Endothelial cell of umbilical vein (primary cell): Measurements from ENCODE around the gene PRKD1.
"Not testable (repeated sequence)": the region's sequence is repeated elsewhere in the genome, so short reads cannot be mapped to it uniquely, and the experiment has no call there.

Experiments used
- EZH2 ChIP-seq: IDR thresholded peaks from 2 replicates; pipeline ENCODE4 v1.6.1; 2012; ENCODE audit warnings: borderline replicate concordance, low read depth, mild to moderate bottlenecking, moderate library complexity, low read length, inconsistent platforms; ENCODE audit not compliant: severe bottlenecking
- FOS ChIP-seq: IDR thresholded peaks from 2 replicates; pipeline ENCODE4 v1.6.1; 2011; ENCODE audit warnings: mild to moderate bottlenecking, low read length, moderate library complexity, borderline replicate concordance; ENCODE audit not compliant: insufficient read depth
- GATA2 ChIP-seq: IDR thresholded peaks from 2 replicates; pipeline ENCODE4 v1.7.0; 2011; ENCODE audit warnings: low read depth, mild to moderate bottlenecking, moderate library complexity, mixed read lengths, low read length; ENCODE audit not compliant: insufficient read length, insufficient read depth
- JUN ChIP-seq: IDR thresholded peaks from 2 replicates; pipeline ENCODE4 v1.6.1; 2011; ENCODE audit warnings: borderline replicate concordance, low read depth; ENCODE audit not compliant: insufficient read length, insufficient read depth
- MYC ChIP-seq: IDR thresholded peaks from one replicate; pipeline ENCODE4 v1.6.1; 2011; ENCODE audit warnings: mild to moderate bottlenecking, low read depth, low read length
- POLR2A ChIP-seq: IDR thresholded peaks from 2 replicates; pipeline ENCODE4 v1.6.1; 2012; ENCODE audit warnings: low read depth, mild to moderate bottlenecking, control low read depth, low read length
- POLR2AphosphoS5 ChIP-seq: IDR thresholded peaks from 2 replicates; pipeline ENCODE4 v1.6.1; 2012; ENCODE audit warnings: low read depth, mild to moderate bottlenecking, control low read depth, low read length, moderate library complexity; ENCODE audit not compliant: insufficient read depth
- TF ChIP-seq, protein P1 (sequence below), 2 donors: IDR thresholded peaks; 1 replicate in 1 of 2; 2 replicates in 1 of 2; pipeline ENCODE4 v1.5.1; 2011; ENCODE audit warnings: low read length in 2 of 2, mild to moderate bottlenecking in 2 of 2, moderate library complexity in 2 of 2, control low read depth in 1 of 2, inconsistent platforms in 1 of 2, low read depth in 1 of 2; ENCODE audit not compliant: insufficient read depth in 1 of 2; ENCODE audit errors: extremely low read depth in 1 of 2
- TF ChIP-seq, protein P2 (sequence below): IDR thresholded peaks from 2 replicates; pipeline ENCODE4 v1.6.1; 2011; ENCODE audit not compliant: insufficient read depth, insufficient read length

DNA sequence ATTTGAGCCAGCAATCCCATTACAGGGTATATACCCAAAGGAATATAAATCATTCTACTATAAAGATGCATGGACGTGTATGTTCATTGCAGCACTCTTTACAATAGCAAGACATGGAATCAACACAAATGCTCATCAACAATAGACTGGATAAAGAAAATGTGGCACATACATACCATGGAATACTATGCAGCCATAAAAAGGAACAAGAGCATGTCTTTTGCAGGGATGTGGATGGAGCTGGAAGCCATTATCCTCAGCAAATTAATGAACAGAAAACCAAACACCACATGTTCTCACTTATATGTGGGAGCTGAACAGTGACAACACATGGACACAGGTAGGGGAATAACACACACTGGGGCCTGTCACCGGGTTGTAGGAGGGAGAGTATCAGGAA lies 238.1 kb downstream of the PRKD1 start:
- TF ChIP-seq, protein P1, sequence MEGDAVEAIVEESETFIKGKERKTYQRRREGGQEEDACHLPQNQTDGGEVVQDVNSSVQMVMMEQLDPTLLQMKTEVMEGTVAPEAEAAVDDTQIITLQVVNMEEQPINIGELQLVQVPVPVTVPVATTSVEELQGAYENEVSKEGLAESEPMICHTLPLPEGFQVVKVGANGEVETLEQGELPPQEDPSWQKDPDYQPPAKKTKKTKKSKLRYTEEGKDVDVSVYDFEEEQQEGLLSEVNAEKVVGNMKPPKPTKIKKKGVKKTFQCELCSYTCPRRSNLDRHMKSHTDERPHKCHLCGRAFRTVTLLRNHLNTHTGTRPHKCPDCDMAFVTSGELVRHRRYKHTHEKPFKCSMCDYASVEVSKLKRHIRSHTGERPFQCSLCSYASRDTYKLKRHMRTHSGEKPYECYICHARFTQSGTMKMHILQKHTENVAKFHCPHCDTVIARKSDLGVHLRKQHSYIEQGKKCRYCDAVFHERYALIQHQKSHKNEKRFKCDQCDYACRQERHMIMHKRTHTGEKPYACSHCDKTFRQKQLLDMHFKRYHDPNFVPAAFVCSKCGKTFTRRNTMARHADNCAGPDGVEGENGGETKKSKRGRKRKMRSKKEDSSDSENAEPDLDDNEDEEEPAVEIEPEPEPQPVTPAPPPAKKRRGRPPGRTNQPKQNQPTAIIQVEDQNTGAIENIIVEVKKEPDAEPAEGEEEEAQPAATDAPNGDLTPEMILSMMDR (IDR thresholded peaks at IDR 0.05; ENCODE audit: extremely low read depth in 1 of 2, insufficient read depth in 1 of 2, low read depth in 1 of 2, low read length in 2 of 2): not testable (repeated sequence)
- not testable (repeated sequence) for TF ChIP-seq POLR2A, MYC, POLR2AphosphoS5, EZH2, FOS, JUN, GATA2
- TF ChIP-seq, protein P2, sequence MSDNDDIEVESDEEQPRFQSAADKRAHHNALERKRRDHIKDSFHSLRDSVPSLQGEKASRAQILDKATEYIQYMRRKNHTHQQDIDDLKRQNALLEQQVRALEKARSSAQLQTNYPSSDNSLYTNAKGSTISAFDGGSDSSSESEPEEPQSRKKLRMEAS: not testable (repeated sequence)
